PC-3 (cell line): ENCODE results near the gene LRRC37B.

Experiments
- CTCF ChIP-seq: fragments of 300-600 bp; sonication (generic); conservative IDR thresholded peaks from 2 replicates; pipeline ENCODE4 v1.5.1; 2017; ENCODE audit warnings: antibody characterized with exemption, low read depth, mild to moderate bottlenecking, low read length
- EZH2 ChIP-seq: fragments of 300-600 bp; sonication (generic); IDR thresholded peaks from one replicate; pipeline ENCODE4 v1.6.1; 2017; ENCODE audit warnings: antibody characterized with exemption, mild to moderate bottlenecking, low read length; ENCODE audit not compliant: unreplicated experiment
- EZH2phosphoT487 ChIP-seq: fragments of 300-600 bp; sonication (generic); IDR thresholded peaks from 2 replicates; pipeline ENCODE4 v1.6.1; 2018; ENCODE audit warnings: mild to moderate bottlenecking, antibody characterized with exemption, low read length, borderline replicate concordance

GRCh38 chr17:31997005-31997404, 10.2 kb upstream of the LRRC37B start:
- TF ChIP-seq EZH2, result no peak
- no peak for TF ChIP-seq CTCF
- no peak for TF ChIP-seq EZH2phosphoT487
